ENCODE results near the gene HELZ. TPM values are rescaled to one million over a fixed set of nuclear protein-coding genes. Genes with fewer than 3 reads are reported as not detected.

Gene HELZ
- total RNA-seq, 1 experiment from 2014 or later: 31.3 TPM

DNA sequence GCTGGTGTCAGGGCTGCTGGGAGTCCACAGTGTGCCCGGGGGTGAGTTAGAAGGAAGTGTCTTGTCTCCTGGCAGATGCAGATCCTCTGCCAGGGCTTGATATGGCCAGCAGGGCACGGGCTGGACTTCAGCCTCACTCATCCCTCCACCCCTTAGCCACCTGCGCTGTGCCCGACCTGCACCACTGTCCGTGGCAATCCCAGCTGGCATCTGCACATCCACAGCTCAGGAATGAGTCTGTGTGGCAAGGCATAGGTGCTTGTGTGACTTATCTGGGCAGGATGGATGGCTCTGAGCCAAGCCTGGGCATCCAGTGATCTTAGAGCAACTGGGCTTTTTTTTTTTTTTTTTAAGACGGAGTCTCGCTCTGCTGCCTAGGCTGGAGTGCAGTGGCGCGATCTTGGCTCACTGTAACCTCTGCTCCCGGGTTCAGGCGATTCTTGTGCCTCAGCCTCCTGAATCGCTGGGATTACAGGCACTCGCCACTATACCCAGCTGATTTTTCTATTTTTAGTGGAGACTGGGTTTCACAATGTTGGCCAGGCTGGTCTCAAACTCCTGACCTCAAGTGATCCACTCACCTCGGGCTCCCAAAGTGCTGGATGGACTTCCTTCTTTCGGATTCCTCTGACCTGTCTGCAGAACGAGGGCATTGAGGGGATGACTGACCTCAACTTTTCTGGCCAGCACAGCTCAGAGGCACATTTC is 223.1 kb downstream of the HELZ start:
- POLR2A ChIA-PET (ENCODE audit: unreplicated experiment): no interaction called here

DNA sequence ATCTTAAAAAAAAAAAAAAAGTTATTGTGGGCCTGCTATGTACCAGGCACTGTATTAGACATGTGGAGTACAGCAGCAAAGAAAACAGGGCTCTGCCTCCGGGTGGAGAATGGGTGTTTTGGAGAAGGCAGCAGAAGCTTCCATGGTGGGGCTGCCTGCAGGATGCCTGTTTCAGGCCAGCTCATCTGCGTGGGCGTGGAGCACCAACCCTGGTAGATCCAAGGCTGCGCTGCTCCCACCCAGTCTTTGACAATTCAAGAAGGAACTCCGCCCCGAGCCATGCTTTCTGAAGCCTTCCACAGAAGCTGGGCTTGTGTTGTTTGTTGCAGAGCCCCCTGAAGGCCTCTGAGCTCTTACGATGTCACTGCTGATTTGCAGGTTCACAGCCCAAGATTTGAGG is 223.8 kb downstream of the HELZ start:
- H3K4me2 ChIP-seq (ENCODE audit: low read length): no peak overlapping the region
- no peak for TF ChIP-seq EZH2phosphoT487 (IDR thresholded peaks at IDR 0.05; ENCODE audit: borderline replicate concordance, low read length)
- TF ChIP-seq, protein P1, sequence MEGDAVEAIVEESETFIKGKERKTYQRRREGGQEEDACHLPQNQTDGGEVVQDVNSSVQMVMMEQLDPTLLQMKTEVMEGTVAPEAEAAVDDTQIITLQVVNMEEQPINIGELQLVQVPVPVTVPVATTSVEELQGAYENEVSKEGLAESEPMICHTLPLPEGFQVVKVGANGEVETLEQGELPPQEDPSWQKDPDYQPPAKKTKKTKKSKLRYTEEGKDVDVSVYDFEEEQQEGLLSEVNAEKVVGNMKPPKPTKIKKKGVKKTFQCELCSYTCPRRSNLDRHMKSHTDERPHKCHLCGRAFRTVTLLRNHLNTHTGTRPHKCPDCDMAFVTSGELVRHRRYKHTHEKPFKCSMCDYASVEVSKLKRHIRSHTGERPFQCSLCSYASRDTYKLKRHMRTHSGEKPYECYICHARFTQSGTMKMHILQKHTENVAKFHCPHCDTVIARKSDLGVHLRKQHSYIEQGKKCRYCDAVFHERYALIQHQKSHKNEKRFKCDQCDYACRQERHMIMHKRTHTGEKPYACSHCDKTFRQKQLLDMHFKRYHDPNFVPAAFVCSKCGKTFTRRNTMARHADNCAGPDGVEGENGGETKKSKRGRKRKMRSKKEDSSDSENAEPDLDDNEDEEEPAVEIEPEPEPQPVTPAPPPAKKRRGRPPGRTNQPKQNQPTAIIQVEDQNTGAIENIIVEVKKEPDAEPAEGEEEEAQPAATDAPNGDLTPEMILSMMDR (conservative IDR thresholded peaks at IDR 0.05; ENCODE audit: low read depth, low read length): no peak
- no peak for TF ChIP-seq EZH2 (IDR thresholded peaks at IDR 0.05; ENCODE audit: low read length, unreplicated experiment)
- H3K9me3 ChIP-seq (ENCODE audit: low read length): no peaks in the 10 kb centered on the region
- DNase-seq (no peak), ATAC-seq (no peak)
- no peaks in the 10 kb centered on the region for H4K20me1 ChIP-seq (ENCODE audit: low read length)
- POLR2A ChIA-PET (ENCODE audit: unreplicated experiment): no interaction called here
- H3F3A ChIP-seq (ENCODE audit: low read length, unreplicated experiment): no peaks in the 10 kb centered on the region
- H3K27ac ChIP-seq (ENCODE audit: low read length): no peak overlapping the region
- H3K4me1 ChIP-seq (ENCODE audit: insufficient read depth, low read length): no peaks in the 10 kb centered on the region
- H3K36me3 ChIP-seq (ENCODE audit: low read depth, low read length): no peaks in the 10 kb centered on the region
- H3K9ac ChIP-seq (ENCODE audit: low read length): no peak overlapping the region
- CTCF ChIA-PET: no interaction called here
- H3K79me2 ChIP-seq (ENCODE audit: low read length): no peaks in the 10 kb centered on the region
- H3K9me2 ChIP-seq (replicated peaks; ENCODE audit: low read length): no peaks in the 10 kb centered on the region
- intact Hi-C loops (cut with micrococcal nuclease): no loop called here
- H3K27me3 ChIP-seq (ENCODE audit: low read length): no peaks in the 10 kb centered on the region
- BruUV-seq (replicated peaks): no TSS peak
- H3K4me3 ChIP-seq (ENCODE audit: low read length): no peak overlapping the region
- H2AFZ ChIP-seq (ENCODE audit: low read length): no peak overlapping the region

More for the DNA sequence above, 223.1 kb downstream of the HELZ start:
- ATAC-seq (no peak), DNase-seq (no peak)
- H3F3A ChIP-seq (ENCODE audit: low read length, unreplicated experiment): no peaks in the 10 kb centered on the region
- no peaks in the 10 kb centered on the region for H3K9me2 ChIP-seq (replicated peaks; ENCODE audit: low read length)
- no peak overlapping the region for H3K4me3 ChIP-seq (ENCODE audit: low read length)
- TF ChIP-seq EZH2phosphoT487 (IDR thresholded peaks at IDR 0.05; ENCODE audit: borderline replicate concordance, low read length) (no peak), EZH2 (IDR thresholded peaks at IDR 0.05; ENCODE audit: low read length, unreplicated experiment) (no peak)
- H4K20me1 ChIP-seq (ENCODE audit: low read length): no peaks in the 10 kb centered on the region
- no peak overlapping the region for H3K4me2 ChIP-seq (ENCODE audit: low read length)
- BruUV-seq (replicated peaks): no TSS peak
- H3K9me3 ChIP-seq (ENCODE audit: low read length): no peaks in the 10 kb centered on the region
- H3K27ac ChIP-seq (ENCODE audit: low read length): no peak overlapping the region
- H3K36me3 ChIP-seq (ENCODE audit: low read depth, low read length): no peaks in the 10 kb centered on the region
- intact Hi-C loops (cut with micrococcal nuclease): no loop called here
- H3K9ac ChIP-seq (ENCODE audit: low read length): no peak overlapping the region
- no peak overlapping the region for H2AFZ ChIP-seq (ENCODE audit: low read length)
- H3K4me1 ChIP-seq (ENCODE audit: insufficient read depth, low read length): no peaks in the 10 kb centered on the region
- CTCF ChIA-PET: no interaction called here
- H3K27me3 ChIP-seq (ENCODE audit: low read length): no peaks in the 10 kb centered on the region
- H3K79me2 ChIP-seq (ENCODE audit: low read length): no peaks in the 10 kb centered on the region

Other genes starting within 250 kb of the HELZ start
- not detected in 2 replicates for gene CACNG1, start 200.6 kb downstream of the HELZ start, total RNA-seq (2014; rRNA removed)
- gene PSMD12, start 121.4 kb upstream of the HELZ start, total RNA-seq (2014; rRNA removed): 60.0 and 68.8 TPM in 2 replicates
- gene PITPNC1, start 132.1 kb upstream of the HELZ start, total RNA-seq (2014; rRNA removed): 23.1 and 25.4 TPM in 2 replicates

Data from PC-3 (cell line).